DOHH2 (cell line): ENCODE measurements around the gene MPPED1.
A peak's percentile ranks its signal among the peaks of the same experiment; 100 is the strongest.

Experiments used
- H3F3A ChIP-seq: fragments of 200-600 bp; sonication (generic), shearing (Covaris generic); 2 replicates; pipeline ENCODE4 v1.6.0; 2016; ENCODE audit warnings: antibody characterized with exemption, mild to moderate bottlenecking; ENCODE audit not compliant: control insufficient read depth, insufficient read depth
- H3K27ac ChIP-seq: fragments of 200-600 bp; sonication (generic); 2 replicates; pipeline ENCODE4 v1.5.1; 2014; ENCODE audit warnings: low read depth, mild to moderate bottlenecking, low read length, moderate library complexity
- H3K27me3 ChIP-seq: fragments of 200-600 bp; sonication (generic); 2 replicates; pipeline ENCODE4 v1.6.1; 2014; ENCODE audit warnings: mild to moderate bottlenecking, low read length, mixed read lengths; ENCODE audit not compliant: control insufficient read depth
- H3K36me3 ChIP-seq: fragments of 200-600 bp; sonication (generic); 2 replicates; pipeline ENCODE4 v1.6.1; 2014; ENCODE audit warnings: mild to moderate bottlenecking, low read length, moderate library complexity, mixed read lengths; ENCODE audit not compliant: control insufficient read depth
- H3K4me1 ChIP-seq: fragments of 200-600 bp; sonication (generic); 2 replicates; pipeline ENCODE4 v1.6.1; 2014; ENCODE audit warnings: mild to moderate bottlenecking, low read length, mixed read lengths; ENCODE audit not compliant: control insufficient read depth
- H3K4me2 ChIP-seq: fragments of 200-600 bp; sonication (generic); 2 replicates; pipeline ENCODE4 v1.6.0; 2014; ENCODE audit warnings: mild to moderate bottlenecking, low read length, moderate library complexity
- H3K4me3 ChIP-seq: fragments of 200-600 bp; sonication (generic); 2 replicates; pipeline ENCODE4 v1.5.1; 2014; ENCODE audit warnings: mild to moderate bottlenecking, low read length, mixed read lengths
- H3K79me2 ChIP-seq: fragments of 200-600 bp; sonication (generic); 2 replicates; pipeline ENCODE4 v1.6.1; 2014; ENCODE audit warnings: mild to moderate bottlenecking, low read length, mixed read lengths; ENCODE audit not compliant: control insufficient read depth
- H3K9me2 ChIP-seq: fragments of 200-600 bp; sonication (generic); replicated peaks from 2 replicates; pipeline ENCODE4 v1.6.1; 2014; ENCODE audit warnings: mild to moderate bottlenecking, low read length, mixed read lengths; ENCODE audit not compliant: control insufficient read depth
- H3K9me3 ChIP-seq: fragments of 200-600 bp; sonication (generic); 2 replicates; pipeline ENCODE4 v1.6.1; 2014; ENCODE audit warnings: antibody characterized with exemption, low read length, mixed read lengths; ENCODE audit not compliant: control insufficient read depth, insufficient read depth
- H4K20me1 ChIP-seq: fragments of 200-600 bp; sonication (generic); 2 replicates; pipeline ENCODE4 v1.6.0; 2014; ENCODE audit warnings: low read depth, mild to moderate bottlenecking, antibody characterized with exemption, low read length, moderate library complexity; ENCODE audit not compliant: control insufficient read depth, insufficient read depth
- CTCF ChIP-seq: fragments of 200-600 bp; sonication (generic); IDR thresholded peaks from one replicate; pipeline ENCODE4 v1.5.1; 2014; ENCODE audit warnings: antibody characterized with exemption, mild to moderate bottlenecking, low read depth, low read length; ENCODE audit not compliant: poor library complexity, severe bottlenecking
- EZH2phosphoT487 ChIP-seq: fragments of 200-600 bp; sonication (generic); IDR thresholded peaks from 2 replicates; pipeline ENCODE4 v1.6.1; 2017; ENCODE audit warnings: borderline replicate concordance, mild to moderate bottlenecking, antibody characterized with exemption, low read length, moderate library complexity, mixed read lengths

The MPPED1 gene

DNA sequence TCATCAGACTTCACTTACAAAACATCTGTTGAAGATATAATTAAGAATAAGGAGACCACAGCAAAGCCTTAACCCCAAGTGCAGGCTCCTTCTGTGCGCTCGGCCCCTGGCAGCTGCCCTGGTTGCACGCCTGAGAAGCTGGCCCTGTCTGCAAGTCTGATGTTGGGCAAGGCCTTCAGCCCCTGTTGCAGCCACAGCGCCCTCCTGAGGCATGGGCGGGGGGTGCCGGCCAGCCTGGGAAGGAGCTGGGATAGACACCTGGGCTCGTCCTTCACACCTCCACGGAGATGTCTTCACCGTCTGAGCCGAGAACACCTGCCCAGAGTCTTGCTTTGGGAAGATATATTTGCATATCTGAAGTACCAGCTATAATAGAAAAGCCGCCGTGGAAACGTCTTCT lies 104.1 kb downstream of the MPPED1 start:
- Histone ChIP-seq H3K27ac (no peak overlapping the region), H3K36me3 (no peaks in the 10 kb centered on the region), H3K9me3 (no peaks in the 10 kb centered on the region), H3K4me2 (no peak overlapping the region), H4K20me1 (no peaks in the 10 kb centered on the region), H3F3A (no peaks in the 10 kb centered on the region), H3K27me3 (no peaks in the 10 kb centered on the region), H3K79me2 (no peaks in the 10 kb centered on the region), H3K9me2 (no peaks in the 10 kb centered on the region), H3K4me1 (no peaks in the 10 kb centered on the region), H3K4me3 (no peak overlapping the region)
- TF ChIP-seq CTCF (peak; percentile 14), EZH2phosphoT487 (no peak)

DNA sequence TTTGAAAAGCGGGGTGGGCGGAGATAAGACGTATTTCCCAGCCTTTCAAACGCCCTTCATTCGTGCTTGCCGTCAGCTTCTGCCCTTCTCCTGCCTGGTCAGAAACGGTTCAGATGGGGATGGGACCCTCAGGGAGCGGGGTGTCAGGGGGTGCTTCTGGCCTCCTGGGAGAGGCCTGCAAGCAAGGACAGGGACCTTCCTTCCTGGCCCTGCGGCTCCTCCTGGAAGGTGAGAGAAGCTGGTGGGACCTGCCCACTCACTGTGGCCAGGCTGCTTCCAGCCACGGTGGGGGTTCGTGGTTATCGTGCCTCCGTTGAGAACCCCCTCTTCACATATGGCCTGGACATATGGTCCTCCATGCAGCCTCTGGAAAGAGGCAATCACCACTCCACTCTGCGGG lies 104.6 kb downstream of the MPPED1 start:
- H4K20me1 ChIP-seq: no peaks in the 10 kb centered on the region
- no peaks in the 10 kb centered on the region for H3K27me3 ChIP-seq
- no peaks in the 10 kb centered on the region for H3K79me2 ChIP-seq
- no peaks in the 10 kb centered on the region for H3K9me2 ChIP-seq
- H3K36me3 ChIP-seq: no peaks in the 10 kb centered on the region
- TF ChIP-seq CTCF (no peak), EZH2phosphoT487 (no peak)
- no peaks in the 10 kb centered on the region for H3K4me1 ChIP-seq
- no peaks in the 10 kb centered on the region for H3F3A ChIP-seq
- H3K9me3 ChIP-seq: no peaks in the 10 kb centered on the region
- H3K27ac ChIP-seq: no peak overlapping the region
- no peak overlapping the region for H3K4me2 ChIP-seq
- no peak overlapping the region for H3K4me3 ChIP-seq

GRCh38 chr22:43516996-43517635 lies 105.3 kb downstream of the MPPED1 start:
- Histone ChIP-seq H3K79me2 (no peaks in the 10 kb centered on the region), H3F3A (no peaks in the 10 kb centered on the region), H3K4me1 (no peaks in the 10 kb centered on the region), H3K27ac (no peak overlapping the region), H3K9me2 (no peaks in the 10 kb centered on the region), H3K9me3 (no peaks in the 10 kb centered on the region), H3K4me2 (no peak overlapping the region), H3K36me3 (no peaks in the 10 kb centered on the region), H4K20me1 (no peaks in the 10 kb centered on the region), H3K27me3 (no peaks in the 10 kb centered on the region), H3K4me3 (no peak overlapping the region)
- TF ChIP-seq CTCF: no peak
- TF ChIP-seq EZH2phosphoT487: no peak
